B cell (primary cell): ENCODE measurements around the gene GASK1A.

Source experiments
- EZH2 ChIP-seq: IDR thresholded peaks from 2 replicates; pipeline ENCODE4 v1.6.1; 2012; ENCODE audit warnings: borderline replicate concordance, low read depth, mild to moderate bottlenecking, moderate library complexity, low read length; ENCODE audit not compliant: insufficient read depth, poor library complexity, severe bottlenecking
- TF ChIP-seq, protein P1 (sequence below): fragments of 200-600 bp; IDR thresholded peaks from one replicate; pipeline ENCODE4 v1.8.0; 2022; ENCODE audit warnings: antibody characterized with exemption, mild to moderate bottlenecking

DNA sequence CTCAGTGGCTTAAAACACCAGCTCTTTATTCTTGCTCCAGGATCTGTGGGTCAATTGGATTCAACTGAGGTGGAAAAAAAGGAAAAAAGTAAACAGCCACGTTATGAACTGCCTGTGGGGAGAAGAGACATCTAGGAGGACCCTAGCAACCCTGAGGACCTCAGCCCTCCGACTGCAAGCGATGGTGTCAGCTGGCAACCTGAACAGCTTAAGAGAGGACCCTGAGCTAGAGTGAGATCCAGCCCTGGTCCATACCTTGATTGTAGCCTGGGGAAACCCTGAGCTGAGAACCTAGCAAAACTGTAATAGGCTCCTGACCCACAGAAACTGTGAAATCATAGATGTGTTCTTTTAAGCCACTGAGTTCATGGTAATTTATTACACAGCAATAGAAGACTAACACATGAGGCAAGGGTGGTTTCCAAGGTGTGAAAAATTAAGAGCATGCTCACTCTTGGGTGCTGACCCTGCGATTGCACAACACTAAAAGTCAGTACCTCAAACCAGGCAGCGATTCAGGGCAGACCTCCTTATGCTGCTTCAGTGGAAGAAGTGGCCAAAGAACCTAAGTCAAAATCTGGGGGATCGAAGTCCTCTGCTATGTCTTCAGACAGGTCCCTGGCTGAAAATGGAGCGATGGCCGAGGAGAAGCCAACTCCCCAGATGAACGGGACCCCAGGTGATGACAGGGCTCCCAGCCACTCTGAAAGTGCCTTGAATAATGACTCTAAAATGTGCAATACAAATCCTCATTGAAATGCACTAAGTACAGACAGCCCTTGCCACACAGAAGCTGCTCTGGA lies 57.7 kb downstream of the GASK1A start:
- TF ChIP-seq, protein P1, sequence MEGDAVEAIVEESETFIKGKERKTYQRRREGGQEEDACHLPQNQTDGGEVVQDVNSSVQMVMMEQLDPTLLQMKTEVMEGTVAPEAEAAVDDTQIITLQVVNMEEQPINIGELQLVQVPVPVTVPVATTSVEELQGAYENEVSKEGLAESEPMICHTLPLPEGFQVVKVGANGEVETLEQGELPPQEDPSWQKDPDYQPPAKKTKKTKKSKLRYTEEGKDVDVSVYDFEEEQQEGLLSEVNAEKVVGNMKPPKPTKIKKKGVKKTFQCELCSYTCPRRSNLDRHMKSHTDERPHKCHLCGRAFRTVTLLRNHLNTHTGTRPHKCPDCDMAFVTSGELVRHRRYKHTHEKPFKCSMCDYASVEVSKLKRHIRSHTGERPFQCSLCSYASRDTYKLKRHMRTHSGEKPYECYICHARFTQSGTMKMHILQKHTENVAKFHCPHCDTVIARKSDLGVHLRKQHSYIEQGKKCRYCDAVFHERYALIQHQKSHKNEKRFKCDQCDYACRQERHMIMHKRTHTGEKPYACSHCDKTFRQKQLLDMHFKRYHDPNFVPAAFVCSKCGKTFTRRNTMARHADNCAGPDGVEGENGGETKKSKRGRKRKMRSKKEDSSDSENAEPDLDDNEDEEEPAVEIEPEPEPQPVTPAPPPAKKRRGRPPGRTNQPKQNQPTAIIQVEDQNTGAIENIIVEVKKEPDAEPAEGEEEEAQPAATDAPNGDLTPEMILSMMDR, result no peak
- TF ChIP-seq EZH2, result no peak
